Kidney (tissue), 14 donors: Measurements from ENCODE around the gene RHO. TPM values are rescaled to one million over a fixed set of nuclear protein-coding genes. Genes with fewer than 3 reads are reported as not detected.

Experiments used
- DNase-seq, 5 donors: peaks; one replicate each; pipeline ENCODE4 v3.0.0-alpha.2; 2013 to 2020
- FAIRE-seq: peaks from 2 replicates; lab custom pipeline; 2012; peaks lifted over from hg19 to GRCh38; lab: Jason Lieb, UNC
- H3K27ac ChIP-seq, 2 donors: one replicate each; pipeline ENCODE4 v1.7.0; 2013; ENCODE audit warnings: low read depth in 2 of 2, low read length in 2 of 2, inconsistent platforms in 1 of 2
- H3K27me3 ChIP-seq: one replicate; pipeline ENCODE4 v1.7.1; 2013; ENCODE audit warnings: low read length, inconsistent platforms; ENCODE audit not compliant: control insufficient read depth, insufficient read depth
- H3K36me3 ChIP-seq, 3 donors: one replicate each; pipeline versions ENCODE4 v1.7.0 to v1.7.1; 2013; ENCODE audit warnings: low read length in 3 of 3, control low read depth in 1 of 3, inconsistent platforms in 1 of 3; ENCODE audit not compliant: insufficient read depth in 3 of 3, control insufficient read depth in 2 of 3
- H3K4me1 ChIP-seq, 3 donors: one replicate each; pipeline versions ENCODE4 v1.7.0 to v1.7.1; 2013; ENCODE audit warnings: low read length in 3 of 3, inconsistent platforms in 1 of 3, low read depth in 1 of 3; ENCODE audit not compliant: control insufficient read depth in 2 of 3, insufficient read depth in 2 of 3
- H3K4me3 ChIP-seq, 3 donors: one replicate each; pipeline versions ENCODE4 v1.7.0 to v1.8.1; 2013; ENCODE audit warnings: low read length in 3 of 3, control low read depth in 1 of 3, inconsistent platforms in 1 of 3
- H3K9ac ChIP-seq, 3 donors: one replicate each; pipeline versions ENCODE4 v1.7.0 to v1.7.1; 2013; ENCODE audit warnings: low read length in 3 of 3, control low read depth in 1 of 3, inconsistent platforms in 1 of 3
- H3K9me3 ChIP-seq, 3 donors: one replicate each; pipeline versions ENCODE4 v1.7.0 to v1.7.1; 2013; ENCODE audit warnings: low read length in 3 of 3, control low read depth in 1 of 3, inconsistent platforms in 1 of 3; ENCODE audit not compliant: control insufficient read depth in 2 of 3, insufficient read depth in 1 of 3
- CTCF ChIP-seq: IDR thresholded peaks from 3 replicates; pipeline ENCODE4 v1.5.1; 2012; ENCODE audit warnings: mild to moderate bottlenecking, moderate library complexity, borderline replicate concordance; ENCODE audit not compliant: insufficient read depth; ENCODE audit errors: extremely low read depth
- intact Hi-C: fragments of 100-400 bp; cut with DNase I; formaldehyde crosslinking; loops from one replicate; pipeline ENCODE4 v1.11.1; 2022
- polyA plus RNA-seq: library from polyadenylated mRNA; stranded (reverse); fragments of 350-450 nt; fragmentation: Illumina TruSeq; extraction: RNeasy Lipid Tissue Mini Kit (QIAGEN cat#74804); gene quantifications from one replicate; pipeline ENCODE4 v1.2.3, GENCODE V29; 2014; ENCODE audit warnings: low read depth, low replicate concordance; ENCODE audit not compliant: insufficient read depth
- total RNA-seq: library from RNA; stranded (reverse); fragmentation: NEBNext Ultra II Directional; extraction: Animal tissue kit (Norgen Biotek cat#: 25700); gene quantifications from one replicate; pipeline ENCODE4 v1.2.1, GENCODE V29; 2021
- donor health status: control.
- donor health status: control.
- donor health status: control.
- donor health status: control.
- donor health status: control.
- donor health status: DM: yes; HTN: yes; CAD: no.
- donor health status: Normal renal cell carcinoma (clear cell type).

The RHO gene
- total and polyA plus RNA-seq, 2 donors from 2014 or later: not detected

DNA sequence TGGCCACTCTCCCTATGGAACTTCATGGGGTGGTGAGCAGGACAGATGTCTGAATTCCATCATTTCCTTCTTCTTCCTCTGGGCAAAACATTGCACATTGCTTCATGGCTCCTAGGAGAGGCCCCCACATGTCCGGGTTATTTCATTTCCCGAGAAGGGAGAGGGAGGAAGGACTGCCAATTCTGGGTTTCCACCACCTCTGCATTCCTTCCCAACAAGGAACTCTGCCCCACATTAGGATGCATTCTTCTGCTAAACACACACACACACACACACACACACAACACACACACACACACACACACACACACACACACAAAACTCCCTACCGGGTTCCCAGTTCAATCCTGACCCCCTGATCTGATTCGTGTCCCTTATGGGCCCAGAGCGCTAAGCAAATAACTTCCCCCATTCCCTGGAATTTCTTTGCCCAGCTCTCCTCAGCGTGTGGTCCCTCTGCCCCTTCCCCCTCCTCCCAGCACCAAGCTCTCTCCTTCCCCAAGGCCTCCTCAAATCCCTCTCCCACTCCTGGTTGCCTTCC lies 1.9 kb downstream of the RHO start:
- Histone ChIP-seq H3K27ac (no peak overlapping the region), H3K9ac (no peak overlapping the region), H3K4me3 (no peak overlapping the region), H3K36me3 (no peaks in the 10 kb centered on the region), H3K4me1 (peaks cover 3 to 9% (median 7%) of the 10 kb centered on the region in 3 donors), H3K27me3 (no peaks in the 10 kb centered on the region), H3K9me3 (no peaks in the 10 kb centered on the region)
- DNase-seq (peak in 4 of 5 donors; percentile 53 to 78 (median 61)), FAIRE-seq (no peak)
- intact Hi-C loops: no loop called here
- no peak for TF ChIP-seq CTCF

DNA sequence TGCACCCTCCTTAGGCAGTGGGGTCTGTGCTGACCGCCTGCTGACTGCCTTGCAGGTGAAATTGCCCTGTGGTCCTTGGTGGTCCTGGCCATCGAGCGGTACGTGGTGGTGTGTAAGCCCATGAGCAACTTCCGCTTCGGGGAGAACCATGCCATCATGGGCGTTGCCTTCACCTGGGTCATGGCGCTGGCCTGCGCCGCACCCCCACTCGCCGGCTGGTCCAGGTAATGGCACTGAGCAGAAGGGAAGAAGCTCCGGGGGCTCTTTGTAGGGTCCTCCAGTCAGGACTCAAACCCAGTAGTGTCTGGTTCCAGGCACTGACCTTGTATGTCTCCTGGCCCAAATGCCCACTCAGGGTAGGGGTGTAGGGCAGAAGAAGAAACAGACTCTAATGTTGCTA lies 2.4 kb downstream of the RHO start:
- intact Hi-C loops: no loop called here
- Histone ChIP-seq H3K27me3 (no peaks in the 10 kb centered on the region), H3K36me3 (no peaks in the 10 kb centered on the region), H3K4me1 (peaks cover 3 to 9% (median 7%) of the 10 kb centered on the region in 3 donors), H3K27ac (no peak overlapping the region), H3K9ac (no peak overlapping the region), H3K4me3 (no peak overlapping the region), H3K9me3 (no peaks in the 10 kb centered on the region)
- FAIRE-seq (no peak), DNase-seq (no peak)
- no peak for TF ChIP-seq CTCF

GRCh38 chr3:129531699-129532098 lies 3.3 kb downstream of the RHO start:
- H3K27ac ChIP-seq: no peak overlapping the region
- H3K9ac ChIP-seq: no peak overlapping the region
- intact Hi-C loops: no loop called here
- DNase-seq: no peak
- H3K4me1 ChIP-seq: peaks cover 3 to 13% (median 9%) of the 10 kb centered on the region in 3 donors
- no peaks in the 10 kb centered on the region for H3K27me3 ChIP-seq
- no peaks in the 10 kb centered on the region for H3K9me3 ChIP-seq
- no peaks in the 10 kb centered on the region for H3K36me3 ChIP-seq
- FAIRE-seq: no peak
- H3K4me3 ChIP-seq: no peak overlapping the region
- no peak for TF ChIP-seq CTCF

DNA sequence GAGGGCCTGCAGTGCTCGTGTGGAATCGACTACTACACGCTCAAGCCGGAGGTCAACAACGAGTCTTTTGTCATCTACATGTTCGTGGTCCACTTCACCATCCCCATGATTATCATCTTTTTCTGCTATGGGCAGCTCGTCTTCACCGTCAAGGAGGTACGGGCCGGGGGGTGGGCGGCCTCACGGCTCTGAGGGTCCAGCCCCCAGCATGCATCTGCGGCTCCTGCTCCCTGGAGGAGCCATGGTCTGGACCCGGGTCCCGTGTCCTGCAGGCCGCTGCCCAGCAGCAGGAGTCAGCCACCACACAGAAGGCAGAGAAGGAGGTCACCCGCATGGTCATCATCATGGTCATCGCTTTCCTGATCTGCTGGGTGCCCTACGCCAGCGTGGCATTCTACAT lies 3.8 kb downstream of the RHO start:
- FAIRE-seq (no peak), DNase-seq (no peak)
- Histone ChIP-seq H3K27me3 (no peaks in the 10 kb centered on the region), H3K4me1 (peaks cover 3 to 13% (median 9%) of the 10 kb centered on the region in 3 donors), H3K9me3 (no peaks in the 10 kb centered on the region), H3K9ac (no peak overlapping the region), H3K36me3 (no peaks in the 10 kb centered on the region), H3K4me3 (no peak overlapping the region), H3K27ac (no peak overlapping the region)
- intact Hi-C loops: no loop called here
- no peak for TF ChIP-seq CTCF
